HG03457 (cell line): ENCODE results near the gene MGRN1.

Experiments
- ATAC-seq: cut with Tn5 transposase; IDR thresholded peaks from one replicate; pipeline ENCODE4 v1.9.1; 2021; ENCODE audit warnings: moderate number of reproducible peaks; ENCODE audit not compliant: unreplicated experiment

Gene MGRN1

DNA sequence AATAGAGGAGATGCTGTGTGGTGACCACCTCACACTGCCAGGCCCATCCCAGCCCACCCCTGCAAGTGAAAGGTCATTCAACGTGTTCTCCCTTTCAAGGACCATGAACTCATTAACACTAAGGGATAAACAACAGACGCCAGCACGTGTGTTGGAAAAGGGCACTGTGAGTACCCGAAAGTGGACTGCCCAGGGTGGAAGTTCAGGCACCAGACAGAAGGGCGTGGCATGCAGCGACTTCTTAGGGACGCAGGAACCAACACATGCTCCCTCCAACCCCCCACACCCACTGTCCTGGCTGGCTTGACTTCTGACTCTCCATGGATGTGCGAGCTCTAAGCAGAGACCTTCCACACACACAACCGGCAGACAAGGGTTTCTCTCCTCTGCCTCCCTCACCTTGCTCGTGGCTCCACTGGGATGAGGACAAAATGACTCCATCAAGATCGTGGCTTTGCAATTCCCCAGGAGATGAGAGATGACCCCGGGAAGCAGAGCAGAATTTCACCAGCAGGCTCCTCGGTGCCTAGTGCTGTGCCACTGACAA lies 20.9 kb upstream of the MGRN1 start:
- no peak for ATAC-seq

DNA sequence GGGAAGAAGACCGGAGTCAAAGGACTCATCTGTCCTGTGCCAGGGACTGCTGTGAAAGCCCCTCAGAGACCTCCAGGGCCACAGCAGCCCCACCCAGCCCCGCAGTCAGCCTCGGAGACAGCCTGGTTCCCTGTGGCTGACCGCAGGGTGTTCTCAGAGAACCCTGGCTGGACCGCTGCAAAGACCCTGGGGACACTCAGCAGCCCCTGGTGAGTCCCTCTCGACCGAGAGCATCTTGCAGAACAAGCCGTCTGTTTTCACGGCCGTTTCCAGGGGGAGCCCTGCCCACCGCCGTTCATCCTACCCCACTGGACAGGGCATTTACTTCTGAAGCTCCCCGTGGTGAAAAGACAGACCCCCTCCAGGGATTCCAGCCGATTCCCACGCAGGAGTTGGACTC lies 20.2 kb upstream of the MGRN1 start:
- ATAC-seq = no peak

DNA sequence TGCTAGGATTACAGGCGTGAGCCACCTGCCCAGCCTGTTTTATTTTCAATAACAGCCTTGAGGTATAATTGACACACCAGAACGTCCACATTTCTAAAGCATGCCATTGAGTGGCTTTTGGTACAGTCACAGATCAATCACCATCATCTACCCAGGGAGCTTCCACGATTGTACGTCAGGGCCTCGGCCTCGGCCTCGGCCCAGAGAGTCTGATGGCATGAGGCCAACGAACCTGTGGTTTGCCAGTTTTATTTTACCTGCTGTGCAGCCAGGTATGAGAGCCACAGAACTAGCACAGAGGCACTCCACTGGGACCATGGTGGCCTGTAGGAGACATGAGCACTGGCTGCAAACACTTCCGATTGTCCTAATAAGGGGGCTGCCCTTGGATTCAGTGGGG lies 18.3 kb upstream of the MGRN1 start:
- no peak for ATAC-seq

DNA sequence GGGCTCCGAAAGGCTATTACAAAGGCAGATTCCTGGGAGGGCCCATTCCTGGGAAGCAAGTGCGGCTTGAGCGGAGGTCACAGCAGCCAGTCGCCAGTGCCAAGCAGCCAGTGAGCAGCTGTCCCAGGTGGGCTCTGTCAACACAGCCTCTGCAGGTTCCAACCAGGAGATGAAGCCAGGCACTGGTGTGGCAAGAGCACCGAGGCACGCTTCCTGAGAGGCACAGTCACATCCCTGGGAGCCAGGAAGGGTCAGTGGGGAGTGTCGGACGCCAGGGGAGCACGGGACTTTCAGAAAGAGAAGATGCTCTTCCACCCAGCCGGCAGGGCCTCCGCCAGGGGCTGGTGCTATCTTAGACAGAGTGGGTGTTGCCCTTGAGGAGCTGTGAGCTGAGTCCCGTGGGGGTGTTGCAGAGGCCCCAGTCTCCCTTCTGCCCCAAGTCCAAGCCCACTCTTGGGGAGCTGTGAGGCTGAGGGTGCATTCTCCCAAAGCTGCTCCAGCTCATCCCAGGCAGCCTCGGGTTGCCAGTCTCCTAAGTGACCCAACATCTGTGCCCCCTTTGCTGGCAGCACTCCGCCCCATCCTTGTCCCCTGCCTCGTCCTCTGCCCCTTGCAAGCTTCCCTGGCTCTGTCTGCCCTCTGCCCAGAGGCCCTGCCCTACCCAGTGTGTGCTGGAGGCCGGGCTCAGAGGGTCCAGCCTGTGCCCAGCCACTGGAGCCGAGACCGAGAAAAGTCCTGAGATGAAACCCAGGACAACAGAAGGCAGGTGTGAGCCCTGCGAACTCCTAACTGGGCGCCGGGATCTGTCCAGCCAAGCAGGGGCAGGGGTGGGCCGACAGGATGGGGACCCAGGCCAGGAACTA lies 16.6 kb upstream of the MGRN1 start:
- no peak for ATAC-seq

DNA sequence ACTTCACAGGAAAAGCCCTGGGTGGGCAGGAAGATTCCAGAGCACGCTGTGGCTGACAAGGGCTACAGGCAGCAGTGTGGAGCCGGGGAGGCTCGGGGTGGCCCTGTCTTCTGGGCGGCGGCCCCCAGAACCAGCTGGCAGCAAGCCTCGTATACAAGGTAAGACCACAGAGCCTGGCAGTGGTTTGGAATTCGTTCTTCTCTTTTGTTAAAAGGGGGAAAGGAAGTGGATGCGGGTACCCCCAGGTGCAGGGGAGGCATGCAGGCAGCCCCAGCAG lies 16.0 kb upstream of the MGRN1 start:
- no peak for ATAC-seq

DNA sequence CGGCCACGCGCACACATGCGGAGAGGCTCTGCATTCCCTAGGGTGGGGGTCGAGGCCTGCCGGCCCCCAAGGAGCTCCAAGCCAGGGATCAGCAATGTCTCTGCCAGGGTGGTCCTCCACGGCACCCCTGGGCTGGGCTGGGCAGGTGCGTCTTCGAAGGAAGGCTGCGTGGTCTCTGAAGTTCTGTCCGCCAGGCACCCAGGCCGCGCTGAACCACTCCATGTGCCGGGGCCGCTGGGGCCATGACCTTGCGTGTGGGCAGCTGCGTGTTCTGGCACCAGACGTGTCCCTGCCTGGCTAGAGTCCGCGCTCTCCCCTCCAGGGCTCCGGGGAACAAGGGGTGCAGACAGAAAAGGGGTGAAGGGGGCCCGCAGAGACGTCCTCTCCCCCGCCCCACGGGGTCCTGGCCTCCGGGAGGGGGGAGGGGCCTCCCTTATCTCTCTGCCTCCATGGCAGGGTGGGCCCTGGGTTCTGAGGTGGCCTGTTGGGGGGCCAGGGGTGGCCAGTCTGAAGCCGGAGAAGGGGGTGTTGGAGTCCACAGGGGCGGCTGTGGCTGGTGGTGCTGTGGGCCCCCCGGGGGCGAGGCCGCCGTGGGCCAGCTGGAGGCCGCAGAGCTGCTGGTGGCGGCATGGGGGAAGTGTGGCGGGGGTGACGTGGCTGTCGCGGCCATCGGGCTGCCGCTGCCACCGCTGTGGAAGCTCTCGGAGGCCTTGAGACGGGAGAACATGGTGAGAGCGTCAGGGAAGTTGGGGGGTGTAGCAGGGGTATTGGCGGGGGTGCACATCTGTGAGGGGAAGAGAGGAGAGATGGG lies 15.2 kb upstream of the MGRN1 start:
- ATAC-seq = no peak

DNA sequence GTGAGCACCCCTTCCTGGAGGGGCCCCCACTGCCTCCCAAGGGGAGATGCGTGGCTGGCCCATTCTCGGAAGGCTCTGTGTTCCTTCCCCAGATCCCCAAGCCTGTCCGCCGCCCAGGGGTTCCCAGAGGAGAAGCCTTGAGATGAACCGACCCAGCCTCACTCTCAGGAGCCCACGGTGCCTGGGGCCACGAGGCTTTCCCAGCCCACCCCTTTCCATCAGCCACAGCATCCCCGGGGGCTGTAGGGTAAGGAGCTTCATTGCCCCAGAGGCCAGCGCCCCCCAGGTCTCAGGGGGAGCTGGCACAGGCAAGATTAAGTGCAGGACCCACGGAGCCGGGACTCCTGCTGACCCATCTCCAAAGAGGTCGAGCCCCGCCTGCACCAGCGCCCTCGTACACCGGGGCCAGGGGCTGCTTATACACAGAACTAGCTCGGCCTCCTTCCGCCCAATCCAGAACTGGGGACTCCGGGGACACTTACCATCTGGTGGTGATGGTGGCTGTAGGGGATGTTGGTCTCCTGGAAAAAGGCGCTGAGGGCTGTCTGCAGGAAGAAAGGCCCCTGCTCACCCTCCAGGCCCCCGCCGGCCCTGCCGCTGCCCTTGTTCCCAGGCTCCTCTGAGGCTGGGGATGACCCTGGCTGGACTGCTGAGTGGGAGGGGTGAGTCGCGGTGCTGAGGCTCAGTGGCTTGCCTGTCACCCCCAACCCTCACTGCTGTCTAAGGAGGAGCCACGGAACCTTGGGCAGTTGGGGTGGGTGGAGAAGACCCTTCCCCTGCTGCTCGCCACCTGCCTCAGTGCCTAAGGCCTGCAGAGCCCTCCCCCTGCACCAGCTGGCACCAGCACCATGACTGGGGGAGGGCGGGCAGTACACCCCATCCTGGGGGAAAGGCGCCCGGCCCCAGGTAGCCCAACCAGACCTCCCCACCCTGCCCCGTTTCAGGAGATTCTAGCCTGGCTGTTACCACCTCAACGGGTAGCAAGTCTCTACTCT lies 14.3 kb upstream of the MGRN1 start:
- no peak for ATAC-seq

DNA sequence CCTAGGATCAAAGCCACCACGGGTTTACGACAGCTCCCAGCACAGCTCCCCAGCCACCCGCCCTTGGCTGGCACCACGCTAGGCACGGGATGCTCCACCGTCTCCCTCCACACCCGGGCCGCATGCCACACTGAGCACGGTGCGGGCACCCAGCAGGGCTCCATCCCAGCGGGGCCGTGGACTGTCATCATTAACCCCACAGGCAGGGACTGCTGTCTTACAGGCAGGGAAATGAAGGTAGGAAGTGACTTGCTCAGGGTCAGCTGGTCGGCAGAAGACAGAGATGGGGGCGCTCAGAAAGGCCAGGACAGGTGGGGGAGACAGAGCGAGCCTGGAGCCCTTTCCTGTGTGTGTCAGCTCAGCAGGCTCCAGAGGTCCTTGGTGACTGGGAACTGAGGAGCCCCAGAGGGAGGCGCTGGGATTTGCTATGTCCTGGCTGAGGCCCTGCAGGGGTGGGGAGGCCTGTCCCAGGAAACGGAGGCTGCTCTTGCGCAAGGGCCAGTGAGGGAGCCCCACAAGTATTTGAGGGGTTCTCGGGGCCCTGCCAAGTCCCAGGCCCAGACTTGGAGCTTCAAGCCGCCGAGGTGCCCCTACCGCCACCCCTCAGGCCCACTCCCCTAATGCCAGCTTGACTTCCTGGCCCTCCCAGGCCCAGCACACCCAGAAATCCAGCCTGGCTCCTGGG lies 13.1 kb upstream of the MGRN1 start:
- no peak for ATAC-seq

DNA sequence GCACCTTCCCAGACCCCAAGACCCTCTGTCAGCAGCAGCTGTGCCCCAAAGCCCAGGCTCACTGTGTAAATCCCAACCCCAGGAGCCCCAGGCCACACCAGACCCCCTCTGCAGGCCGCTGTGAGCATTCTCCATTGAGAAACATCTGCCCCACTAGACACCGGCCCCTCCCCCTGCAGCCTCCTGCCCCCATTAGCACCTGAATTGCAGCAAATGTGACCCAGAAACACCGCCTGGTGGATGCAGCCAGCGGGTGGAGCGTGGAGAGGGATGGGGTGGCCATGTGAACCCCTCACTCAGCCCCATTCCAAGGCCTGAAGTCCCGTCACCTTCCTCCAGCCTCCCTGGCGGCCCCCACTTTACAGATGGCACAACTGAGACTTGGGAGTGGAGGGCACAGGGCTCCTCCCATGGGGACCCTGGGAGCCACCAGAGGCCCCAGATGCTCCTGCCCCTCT lies 12.1 kb upstream of the MGRN1 start:
- ATAC-seq = no peak

DNA sequence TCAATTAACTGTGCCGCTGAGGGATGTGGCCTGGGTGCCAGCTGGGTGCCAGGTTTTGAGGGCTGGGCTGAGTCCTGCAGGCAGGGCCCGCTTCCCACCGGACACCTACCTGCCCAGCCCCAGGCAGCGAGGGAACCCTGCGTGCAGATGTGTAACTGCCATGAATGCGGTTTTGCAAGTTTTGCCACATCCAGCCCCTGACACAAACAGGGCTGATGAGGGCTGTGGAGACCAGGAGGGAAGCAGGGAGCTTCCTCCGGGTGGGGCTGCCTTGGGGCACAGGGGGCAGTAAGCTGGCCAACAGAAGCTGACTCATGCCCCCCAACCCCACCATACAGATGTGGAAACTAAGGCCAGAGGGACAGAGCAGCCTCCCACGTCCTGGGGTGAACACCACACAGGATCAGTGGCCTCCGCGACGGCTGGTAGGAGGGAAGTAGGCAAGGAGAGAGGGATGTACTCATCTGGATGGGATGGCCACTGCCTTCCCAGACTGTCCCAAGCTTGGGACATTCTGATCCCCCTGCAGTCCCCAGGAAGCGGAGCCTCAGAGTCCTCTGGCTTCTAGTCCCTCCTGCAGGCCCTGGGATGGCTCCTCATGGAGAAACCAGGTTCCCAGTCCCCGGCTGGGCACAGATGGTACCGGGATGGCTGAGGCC lies 11.5 kb upstream of the MGRN1 start:
- no peak for ATAC-seq

DNA sequence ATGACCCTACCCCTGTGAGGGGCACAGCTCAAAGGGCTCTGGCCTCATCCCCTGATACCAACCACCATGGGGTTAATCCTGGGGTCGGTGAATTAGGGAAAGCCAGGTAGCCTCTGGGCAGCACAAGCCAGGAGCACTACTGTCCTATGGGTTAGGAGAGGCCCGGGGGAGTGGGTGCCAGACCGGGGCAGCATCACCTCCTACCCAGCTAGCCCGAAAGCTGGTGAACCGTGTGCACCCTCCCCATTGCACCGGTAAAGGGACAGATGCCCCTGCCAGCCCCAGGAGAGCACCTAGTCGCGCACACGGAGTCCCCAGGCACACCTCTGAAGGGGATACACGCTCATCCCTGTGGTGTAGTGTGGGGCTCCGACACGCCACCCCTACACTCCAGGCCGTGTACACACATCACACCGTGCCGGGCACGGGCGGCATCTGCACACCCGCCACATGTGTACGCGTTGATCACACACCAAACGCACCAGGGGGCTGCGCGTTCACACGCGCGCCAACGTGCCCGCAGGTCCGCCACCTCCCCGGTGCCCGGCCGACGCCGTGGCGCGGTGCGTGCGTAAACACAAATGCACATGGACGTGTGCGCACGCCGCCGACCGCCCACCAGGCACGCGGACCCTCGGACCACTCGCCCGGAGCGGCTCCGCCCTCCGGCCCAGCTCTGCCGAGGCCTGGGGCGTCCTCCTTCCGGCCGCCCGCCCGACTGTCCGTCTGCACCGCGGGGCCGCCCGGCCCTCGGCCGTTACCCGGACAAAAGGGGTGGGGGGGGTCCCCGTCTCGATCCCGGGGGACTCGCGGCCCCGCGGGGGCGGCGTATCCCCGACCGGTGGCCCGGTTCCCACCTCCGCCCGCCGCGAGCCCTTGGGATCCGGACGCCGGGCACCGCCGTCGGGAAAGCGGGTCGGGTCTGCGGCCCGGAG lies 10.7 kb upstream of the MGRN1 start:
- no peak for ATAC-seq

DNA sequence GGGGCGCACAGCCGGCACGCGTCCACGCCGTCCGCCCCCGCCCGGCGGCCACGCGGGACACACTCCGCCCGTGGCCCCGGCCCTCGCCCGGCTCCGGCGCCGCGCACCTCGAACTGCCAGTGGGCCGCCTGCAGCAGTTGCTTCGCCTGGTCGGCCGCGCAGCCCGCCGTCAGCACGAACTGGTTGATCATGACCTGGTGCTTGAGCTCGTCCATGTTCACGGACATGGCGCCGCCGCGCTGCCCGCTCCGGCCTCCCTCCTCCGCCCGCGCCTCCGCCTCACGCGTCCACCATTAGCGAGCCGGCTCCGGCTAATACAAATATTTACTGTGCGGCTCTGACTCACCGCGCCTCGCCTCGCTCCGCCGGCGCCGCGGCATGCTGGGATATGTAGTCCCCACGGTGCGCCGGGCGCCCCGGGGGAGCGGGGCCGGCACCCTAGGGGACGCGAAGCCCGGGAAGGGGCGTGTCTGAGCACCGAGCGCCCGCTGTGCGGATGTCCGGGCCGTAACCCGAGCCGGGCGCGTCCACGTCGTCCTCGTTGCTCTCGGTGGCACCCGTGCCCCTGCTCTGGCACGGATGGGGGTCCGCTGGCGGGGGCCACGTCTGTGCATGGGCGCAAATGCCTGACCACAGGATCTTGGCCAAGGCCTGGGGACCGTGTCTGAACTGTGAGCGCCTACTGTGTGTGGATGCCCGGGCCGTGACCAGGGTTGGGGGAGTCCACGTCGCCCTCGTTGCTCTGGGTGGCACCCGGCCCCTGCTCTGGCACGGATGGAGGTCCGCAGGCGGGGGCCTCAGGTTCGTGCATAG lies 9.8 kb upstream of the MGRN1 start, which contains the start of gene UBALD1:
UBALD1 (minus strand) TSS at position 318 of the 813 bp plus-strand sequence; CDS start at position 227, 91 bp downstream.
- peak; percentile 48 for ATAC-seq

DNA sequence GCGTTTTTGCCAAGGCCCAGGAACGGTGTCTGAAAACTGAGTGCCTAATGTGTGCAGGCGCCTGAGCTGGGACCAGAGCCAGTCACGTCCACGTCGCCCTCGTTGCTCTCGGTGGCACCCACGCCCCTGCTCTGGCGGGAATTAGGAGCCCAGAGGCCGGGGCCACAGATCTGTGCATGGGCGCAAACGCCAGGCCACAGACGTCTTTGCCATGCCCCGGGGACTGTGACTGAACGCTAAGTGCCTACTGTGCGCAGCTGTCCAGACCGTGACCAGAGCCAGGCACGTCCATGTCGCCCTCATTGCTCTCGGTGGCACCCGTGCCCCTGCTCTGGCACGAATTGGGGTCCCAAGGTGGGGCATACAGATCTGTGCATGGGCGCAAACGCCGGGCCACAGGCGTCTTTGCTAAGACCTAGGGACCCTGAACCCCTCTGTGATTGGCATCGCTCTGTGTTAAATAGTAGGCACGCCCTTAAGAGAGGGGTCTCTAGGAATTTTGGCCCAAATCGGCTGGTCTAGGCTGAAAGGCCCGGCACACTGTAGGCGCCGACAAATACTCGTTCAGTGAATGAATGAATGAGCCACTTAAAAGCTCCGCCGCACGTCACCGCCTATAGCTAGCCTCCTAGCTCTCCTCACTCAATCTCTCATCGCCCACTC lies 9.1 kb upstream of the MGRN1 start:
- ATAC-seq = no peak

DNA sequence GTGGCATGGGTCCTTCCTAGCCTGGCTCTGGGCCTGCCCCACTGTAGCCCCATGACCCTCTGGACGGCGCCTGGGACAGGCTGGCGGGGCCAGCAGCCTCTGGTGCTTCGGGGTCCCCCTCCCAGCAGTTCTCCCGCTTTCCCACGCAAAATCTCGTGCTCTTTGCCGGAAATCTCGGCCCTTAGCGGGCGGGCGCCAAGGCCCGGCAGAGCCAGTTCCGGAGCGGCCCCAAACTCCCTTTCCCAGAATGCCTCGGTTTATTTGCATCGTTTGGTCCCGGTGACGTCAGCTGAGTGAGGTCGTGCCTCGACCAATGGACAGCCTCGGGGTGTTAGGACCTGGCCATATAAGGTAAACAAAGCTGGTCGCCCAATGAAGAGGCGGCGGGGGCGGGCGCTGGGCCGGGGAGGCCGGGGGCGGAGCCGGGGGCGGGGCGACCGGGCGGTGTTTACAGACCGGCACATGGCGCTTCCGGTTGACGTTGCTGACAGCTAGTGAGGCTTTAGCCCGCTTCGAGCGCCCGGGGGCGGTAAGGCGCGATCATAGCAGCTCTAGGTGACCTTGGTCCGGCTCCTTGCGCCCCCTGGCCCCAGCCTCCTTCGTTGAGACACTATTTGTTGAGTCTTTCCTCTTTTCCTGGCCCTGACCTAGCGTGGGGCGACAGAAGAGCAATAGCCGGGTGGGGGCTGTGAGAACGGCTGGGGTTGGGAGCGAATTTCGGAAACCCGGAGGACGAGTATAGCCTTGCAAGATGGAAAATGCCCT lies 8.4 kb upstream of the MGRN1 start:
- peak; percentile 56 for ATAC-seq

DNA sequence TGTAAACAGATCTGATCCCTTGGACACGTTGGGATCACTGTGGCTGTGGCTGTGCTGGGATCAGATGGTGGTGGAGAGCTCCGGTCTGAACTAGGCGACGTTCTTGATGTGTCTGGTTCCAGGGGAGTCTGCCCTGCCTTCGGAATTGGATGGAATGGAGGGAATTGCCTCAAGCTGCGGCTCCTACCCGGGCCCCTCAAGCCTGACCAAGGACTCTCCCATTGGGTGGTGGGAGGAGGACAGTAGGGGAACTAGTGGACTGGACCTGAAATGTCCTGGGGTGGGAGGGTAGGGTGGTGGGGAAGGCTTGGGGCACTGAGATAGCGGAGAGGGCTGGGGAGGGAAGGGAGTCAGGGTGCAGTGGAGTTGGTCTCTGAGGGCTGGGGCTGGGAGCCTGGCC lies 6.7 kb upstream of the MGRN1 start:
- ATAC-seq = no peak

DNA sequence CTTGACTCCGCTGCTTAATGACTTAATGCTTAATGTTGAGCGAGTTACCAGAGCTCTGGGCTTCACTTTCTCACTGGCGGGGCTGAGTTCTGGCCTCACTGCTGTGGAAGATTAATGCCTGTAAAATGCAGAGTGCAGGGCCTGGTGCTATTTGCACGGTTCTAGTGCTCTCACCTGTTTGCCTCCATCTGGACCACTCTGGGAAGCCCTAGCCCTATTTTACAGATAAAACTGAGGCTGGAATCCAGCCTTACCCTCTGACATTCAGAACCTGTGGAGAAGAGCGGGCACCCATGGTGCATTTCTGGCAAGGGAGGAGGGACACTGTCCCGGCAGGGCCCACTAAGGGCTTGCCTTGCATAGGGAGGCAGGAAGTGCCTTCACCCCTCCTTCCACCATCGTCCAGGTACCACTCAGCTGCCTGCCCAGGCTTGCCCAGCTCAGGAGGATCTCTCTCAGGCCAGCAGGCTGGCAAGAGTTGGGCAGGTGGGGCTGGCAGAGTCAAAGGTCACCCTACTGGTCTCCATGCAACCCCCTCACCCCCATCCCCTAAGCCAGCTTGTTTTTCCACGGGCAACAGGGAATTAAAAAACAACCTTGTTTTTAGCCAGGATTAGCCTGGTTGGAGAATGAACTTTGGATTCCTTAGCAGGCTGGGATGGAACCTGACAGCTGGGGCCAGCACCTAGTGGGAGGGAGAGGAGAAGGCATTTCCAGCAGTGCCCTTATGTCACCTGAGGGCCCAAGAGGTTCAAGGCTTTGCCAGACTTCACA lies 5.8 kb upstream of the MGRN1 start:
- no peak for ATAC-seq
